Body of pancreas (tissue), 4 donors: Measurements from ENCODE around the gene DLGAP1. TPM values are rescaled to one million over a fixed set of nuclear protein-coding genes. Genes with fewer than 3 reads are reported as not detected.

Experiments used
- ATAC-seq: fragments of 150-250 bp; one replicate; pipeline ENCODE4 v1.9.1; 2016
- DNase-seq, 4 donors: peaks; one replicate each; pipeline ENCODE4 v3.0.0-alpha.2; 2019
- H3K27ac ChIP-seq, 4 donors: fragments of 200-600 bp; sonication (generic); 1 replicate in 3 of 4; 2 replicates in 1 of 4; pipeline versions ENCODE4 v1.5.1 to v1.6.1; 2016 to 2019; ENCODE audit warnings: mild to moderate bottlenecking in 1 of 4, mixed read lengths in 1 of 4, moderate library complexity in 1 of 4
- H3K27me3 ChIP-seq, 2 donors: fragments of 200-600 bp; sonication (generic); one replicate each; pipeline ENCODE4 v1.6.0; 2016; ENCODE audit warnings: mild to moderate bottlenecking in 1 of 2
- H3K36me3 ChIP-seq, 2 donors: fragments of 200-600 bp; sonication (generic); replicated peaks in 1 of 2; 2 replicates each; pipeline ENCODE4 v1.5.1; 2016; ENCODE audit warnings: low read depth in 2 of 2; ENCODE audit not compliant: insufficient read depth in 1 of 2
- H3K4me1 ChIP-seq: fragments of 200-600 bp; sonication (generic); one replicate; pipeline ENCODE4 v1.6.0; 2016
- H3K4me3 ChIP-seq, 2 donors: fragments of 200-600 bp; sonication (generic); 1 replicate in 1 of 2; 2 replicates in 1 of 2; pipeline ENCODE4 v1.5.1; 2016 to 2019
- H3K9me3 ChIP-seq, 3 donors: fragments of 200-600 bp; sonication (generic); 1 replicate in 2 of 3; 2 replicates in 1 of 3; pipeline ENCODE4 v1.5.1; 2016
- POLR2A ChIP-seq, 3 donors: fragments of 450-650 bp; IDR thresholded peaks; one replicate each; pipeline ENCODE4 v1.6.1; 2016; ENCODE audit warnings: antibody characterized with exemption in 3 of 3, mild to moderate bottlenecking in 2 of 3
- WGBS, 2 donors: methylation state at CpG; one replicate each; pipeline ENCODE4 v1.1.5; 2017; 5-methylcytosine and 5-hydroxymethylcytosine counted together
- intact Hi-C: fragments of 100-400 bp; cut with DNase I; formaldehyde crosslinking; loops from one replicate; pipeline ENCODE4 v1.15.1; 2023
- total RNA-seq, 2 donors: library from RNA; depleted of rRNA; stranded (reverse); fragments of >200 nt; gene quantifications; one replicate each; pipeline ENCODE4 v1.1.0, GENCODE V29; 2016
- TF ChIP-seq, protein P1 (sequence below), 7 experiments: fragments of 450-650 bp in 4 of 7; fragments of 200-600 bp in 3 of 7; sonication (generic) in 3 of 7; IDR thresholded peaks; one replicate each; pipeline ENCODE4 v1.5.1; 2016 to 2019; ENCODE audit warnings: antibody characterized with exemption in 7 of 7

The DLGAP1 gene
- total RNA-seq, 2 donors from 2014 or later, result 0.52 to 7.9 TPM

DNA sequence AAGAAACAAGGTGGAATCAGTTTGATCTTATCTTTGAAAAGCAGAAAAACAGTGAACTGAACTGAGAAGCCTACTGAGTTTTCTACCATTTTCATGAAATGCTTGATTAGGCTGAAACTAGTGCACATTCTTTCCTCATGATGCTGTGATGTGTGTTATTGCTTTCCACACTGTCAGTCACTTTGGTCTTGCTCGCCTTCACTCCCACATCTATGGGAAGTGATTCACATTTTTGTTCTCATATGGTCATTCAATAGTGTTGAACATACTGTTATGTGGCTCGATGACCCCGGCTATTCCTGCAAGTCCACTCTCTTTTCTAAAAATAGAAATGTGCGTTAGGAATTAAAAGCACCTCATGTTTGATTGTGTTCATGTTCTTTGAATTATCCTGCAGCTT is 875.4 kb downstream of the DLGAP1 start:
- no peaks in the 10 kb centered on the region for H3K27me3 ChIP-seq
- H3K4me3 ChIP-seq, result no peak overlapping the region
- ATAC-seq (no peak), DNase-seq (no peak)
- H3K36me3 ChIP-seq, result no peaks in the 10 kb centered on the region
- H3K9me3 ChIP-seq, result no peaks in the 10 kb centered on the region
- TF ChIP-seq, protein P1, sequence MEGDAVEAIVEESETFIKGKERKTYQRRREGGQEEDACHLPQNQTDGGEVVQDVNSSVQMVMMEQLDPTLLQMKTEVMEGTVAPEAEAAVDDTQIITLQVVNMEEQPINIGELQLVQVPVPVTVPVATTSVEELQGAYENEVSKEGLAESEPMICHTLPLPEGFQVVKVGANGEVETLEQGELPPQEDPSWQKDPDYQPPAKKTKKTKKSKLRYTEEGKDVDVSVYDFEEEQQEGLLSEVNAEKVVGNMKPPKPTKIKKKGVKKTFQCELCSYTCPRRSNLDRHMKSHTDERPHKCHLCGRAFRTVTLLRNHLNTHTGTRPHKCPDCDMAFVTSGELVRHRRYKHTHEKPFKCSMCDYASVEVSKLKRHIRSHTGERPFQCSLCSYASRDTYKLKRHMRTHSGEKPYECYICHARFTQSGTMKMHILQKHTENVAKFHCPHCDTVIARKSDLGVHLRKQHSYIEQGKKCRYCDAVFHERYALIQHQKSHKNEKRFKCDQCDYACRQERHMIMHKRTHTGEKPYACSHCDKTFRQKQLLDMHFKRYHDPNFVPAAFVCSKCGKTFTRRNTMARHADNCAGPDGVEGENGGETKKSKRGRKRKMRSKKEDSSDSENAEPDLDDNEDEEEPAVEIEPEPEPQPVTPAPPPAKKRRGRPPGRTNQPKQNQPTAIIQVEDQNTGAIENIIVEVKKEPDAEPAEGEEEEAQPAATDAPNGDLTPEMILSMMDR (IDR thresholded peaks at IDR 0.05), result no peak
- no peak for TF ChIP-seq POLR2A (IDR thresholded peaks at IDR 0.05)
- intact Hi-C loops, result loop anchor here (10.0 kb wide), 1 partner anchor 295 kb away; no protein-coding TSS in a partner anchor
- H3K27ac ChIP-seq, result no peak overlapping the region
- H3K4me1 ChIP-seq, result no peaks in the 10 kb centered on the region
- 75 to 88% methylated on average over 4 of the region's 4 CpGs for WGBS, 2 donors

DNA sequence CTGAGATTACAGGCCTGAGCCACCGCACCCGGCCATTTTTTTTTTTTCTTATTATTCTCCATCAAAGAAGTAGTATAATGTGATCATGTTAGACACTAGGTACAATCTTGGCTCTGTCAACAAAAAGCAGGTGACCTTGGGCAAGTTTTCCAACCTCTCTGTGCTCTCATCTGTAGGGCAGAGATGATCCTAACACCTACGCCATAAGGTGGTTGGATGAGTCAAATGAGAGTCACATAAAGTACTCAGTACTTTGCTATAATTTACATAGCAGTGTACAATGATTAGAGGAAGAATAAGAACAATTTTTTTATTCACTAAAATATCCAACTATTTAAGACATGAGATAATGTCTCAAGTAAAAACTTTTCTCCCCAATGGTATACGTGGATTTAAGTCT is 876.5 kb downstream of the DLGAP1 start:
- Histone ChIP-seq H3K9me3 (no peaks in the 10 kb centered on the region), H3K27ac (no peak overlapping the region), H3K4me1 (no peaks in the 10 kb centered on the region), H3K4me3 (no peak overlapping the region), H3K27me3 (no peaks in the 10 kb centered on the region), H3K36me3 (no peaks in the 10 kb centered on the region)
- no peak for DNase-seq
- 66 to 74% methylated on average over 4 of the region's 4 CpGs for WGBS, 2 donors
- intact Hi-C loops, result no loop called here
- ATAC-seq, result no peak
- TF ChIP-seq POLR2A (IDR thresholded peaks at IDR 0.05), result no peak

DNA sequence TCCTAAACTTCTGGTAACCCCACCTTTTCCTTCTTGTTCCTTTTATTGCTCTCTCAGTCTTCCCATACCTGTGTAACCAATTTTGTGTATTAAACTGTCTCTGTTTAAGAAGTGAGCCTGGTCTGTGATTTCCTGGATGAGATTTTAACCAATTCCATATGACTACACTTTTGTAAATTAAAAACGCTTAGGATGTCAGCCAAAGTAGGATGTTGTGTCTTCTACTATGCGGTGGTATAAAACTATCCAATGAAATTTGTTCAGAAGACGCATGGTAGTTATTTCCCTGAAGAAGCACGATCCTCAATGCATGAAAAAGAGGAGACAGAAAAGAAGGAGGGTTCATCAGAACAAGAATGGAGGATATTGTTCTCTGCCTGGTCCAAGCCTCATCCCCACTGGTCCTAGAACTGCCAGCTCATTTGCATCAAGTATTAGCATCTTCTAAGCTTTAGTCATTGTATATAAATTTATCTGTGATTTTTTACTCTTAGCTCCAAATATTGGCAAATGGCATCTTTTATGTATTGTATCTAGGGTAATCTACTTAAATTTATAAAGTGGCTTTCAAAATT is 877.7 kb downstream of the DLGAP1 start:
- ATAC-seq (no peak), DNase-seq (no peak)
- 85% methylated on average over 4 of the region's 4 CpGs for WGBS, 2 donors
- Histone ChIP-seq H3K4me3 (no peak overlapping the region), H3K27me3 (no peaks in the 10 kb centered on the region), H3K27ac (no peak overlapping the region), H3K4me1 (no peaks in the 10 kb centered on the region), H3K36me3 (no peaks in the 10 kb centered on the region), H3K9me3 (no peaks in the 10 kb centered on the region)
- TF ChIP-seq POLR2A (IDR thresholded peaks at IDR 0.05), result no peak
- intact Hi-C loops, result no loop called here

DNA sequence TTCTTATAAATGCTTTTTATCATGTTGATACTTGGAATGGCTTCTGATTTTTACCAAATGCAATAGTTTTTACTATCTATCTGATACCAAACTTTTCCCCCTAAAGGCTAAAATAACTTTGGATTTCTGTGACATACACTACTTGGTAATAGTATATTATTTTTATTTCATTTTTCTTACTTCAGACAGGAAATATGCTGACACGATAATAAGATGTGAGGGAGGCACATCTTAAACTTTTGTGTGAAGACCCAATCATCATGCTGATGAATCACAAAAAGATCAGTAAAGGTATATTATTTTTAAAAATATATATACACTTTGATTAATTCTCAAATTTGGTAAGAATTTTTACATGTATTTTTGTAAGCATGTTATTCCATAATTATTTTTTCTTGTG is 882.3 kb downstream of the DLGAP1 start:
- no peak for TF ChIP-seq POLR2A (IDR thresholded peaks at IDR 0.05)
- TF ChIP-seq, protein P1 (IDR thresholded peaks at IDR 0.05), result no peak
- WGBS, 2 donors, result 77 to 87% methylated on average over 1 of the region's 1 CpG
- ATAC-seq (no peak), DNase-seq (no peak)
- H3K27ac ChIP-seq, result no peak overlapping the region
- intact Hi-C loops, result no loop called here
- no peaks in the 10 kb centered on the region for H3K4me1 ChIP-seq
- no peak overlapping the region for H3K4me3 ChIP-seq
- H3K36me3 ChIP-seq, result no peaks in the 10 kb centered on the region
- no peaks in the 10 kb centered on the region for H3K27me3 ChIP-seq
- H3K9me3 ChIP-seq, result no peaks in the 10 kb centered on the region

DNA sequence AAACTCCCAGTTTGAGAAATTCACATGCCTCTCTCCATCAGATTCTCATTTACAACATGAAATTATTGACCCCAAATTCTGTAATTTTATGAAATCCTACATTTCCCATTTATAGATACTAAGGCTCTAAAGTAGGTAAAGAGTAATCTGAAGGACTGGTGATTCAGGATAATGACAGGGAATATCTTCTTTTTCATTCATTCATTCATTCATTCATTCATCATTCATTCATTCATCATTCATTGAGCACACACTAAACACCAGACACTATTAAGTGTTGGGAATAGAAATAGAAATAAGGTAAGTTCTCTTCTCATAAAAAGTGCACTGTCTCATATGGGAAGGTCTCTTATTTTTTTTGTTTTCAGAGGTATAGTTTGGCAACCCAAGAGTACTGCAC is 888.3 kb downstream of the DLGAP1 start:
- TF ChIP-seq, protein P1 (IDR thresholded peaks at IDR 0.05), result no peak
- TF ChIP-seq POLR2A (IDR thresholded peaks at IDR 0.05), result no peak
- intact Hi-C loops, result no loop called here
- DNase-seq, result no peak
- H3K36me3 ChIP-seq, result no peaks in the 10 kb centered on the region
- H3K4me3 ChIP-seq, result no peak overlapping the region
- no peaks in the 10 kb centered on the region for H3K9me3 ChIP-seq
- H3K27ac ChIP-seq, result no peak overlapping the region
- no peaks in the 10 kb centered on the region for H3K4me1 ChIP-seq
- ATAC-seq, result no peak
- no peaks in the 10 kb centered on the region for H3K27me3 ChIP-seq

DNA sequence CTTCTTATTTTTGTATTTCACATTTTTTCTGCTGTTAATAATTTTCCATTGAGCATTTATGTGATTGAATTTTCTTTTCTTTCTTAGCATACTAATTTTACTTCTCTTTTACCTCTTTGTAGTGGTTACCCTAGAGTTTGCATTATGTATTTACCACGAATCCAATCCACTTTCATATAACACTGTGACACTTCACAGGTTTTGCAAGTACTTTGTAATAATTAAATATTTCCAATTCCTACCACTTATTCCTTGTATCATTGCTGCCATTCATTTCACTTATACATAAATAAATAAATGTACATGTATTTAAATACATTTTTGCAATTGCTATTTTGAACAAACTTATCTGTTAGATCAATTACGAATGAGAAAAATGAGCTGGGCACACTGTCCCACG is 894.4 kb downstream of the DLGAP1 start:
- intact Hi-C loops, result no loop called here
- 49 to 68% methylated on average over 3 of the region's 3 CpGs for WGBS, 2 donors
- TF ChIP-seq, protein P1 (IDR thresholded peaks at IDR 0.05), result no peak
- no peak for TF ChIP-seq POLR2A (IDR thresholded peaks at IDR 0.05)

More for the DNA sequence above, 894.4 kb downstream of the DLGAP1 start:
- DNase-seq (no peak), ATAC-seq (no peak)
- Histone ChIP-seq H3K4me3 (no peak overlapping the region), H3K4me1 (no peaks in the 10 kb centered on the region), H3K36me3 (no peaks in the 10 kb centered on the region), H3K27me3 (no peaks in the 10 kb centered on the region), H3K27ac (no peak overlapping the region), H3K9me3 (no peaks in the 10 kb centered on the region)
